Activated T-cell treated with anti-CD3 and anti-CD28 coated beads, Interleukin-2, amount 50 U/mL, for 24 hours (primary cell): Measurements from ENCODE around the gene NLRP6.

Experiments
- DNase-seq: peaks from one replicate; pipeline ENCODE4 v3.0.0-alpha.2; 2020
- H3K27ac Mint-ChIP-seq: 2 replicates; pipeline ENCODE4 v1.8.0; 2020; ENCODE audit warnings: mild to moderate bottlenecking, mixed read lengths
- H3K27me3 Mint-ChIP-seq: 2 replicates; pipeline ENCODE4 v1.8.0; 2020; ENCODE audit warnings: mixed read lengths
- H3K36me3 Mint-ChIP-seq: 2 replicates; pipeline ENCODE4 v1.8.0; 2020; ENCODE audit warnings: low read depth, mixed read lengths
- H3K4me1 Mint-ChIP-seq: 2 replicates; pipeline ENCODE4 v1.8.0; 2020; ENCODE audit warnings: low read depth, mixed read lengths
- H3K4me3 Mint-ChIP-seq: 2 replicates; pipeline ENCODE4 v1.8.0; 2020; ENCODE audit warnings: mild to moderate bottlenecking, moderate library complexity, mixed read lengths
- H3K9me3 Mint-ChIP-seq: 2 replicates; pipeline ENCODE4 v1.8.0; 2020; ENCODE audit warnings: mixed read lengths

The NLRP6 gene

DNA sequence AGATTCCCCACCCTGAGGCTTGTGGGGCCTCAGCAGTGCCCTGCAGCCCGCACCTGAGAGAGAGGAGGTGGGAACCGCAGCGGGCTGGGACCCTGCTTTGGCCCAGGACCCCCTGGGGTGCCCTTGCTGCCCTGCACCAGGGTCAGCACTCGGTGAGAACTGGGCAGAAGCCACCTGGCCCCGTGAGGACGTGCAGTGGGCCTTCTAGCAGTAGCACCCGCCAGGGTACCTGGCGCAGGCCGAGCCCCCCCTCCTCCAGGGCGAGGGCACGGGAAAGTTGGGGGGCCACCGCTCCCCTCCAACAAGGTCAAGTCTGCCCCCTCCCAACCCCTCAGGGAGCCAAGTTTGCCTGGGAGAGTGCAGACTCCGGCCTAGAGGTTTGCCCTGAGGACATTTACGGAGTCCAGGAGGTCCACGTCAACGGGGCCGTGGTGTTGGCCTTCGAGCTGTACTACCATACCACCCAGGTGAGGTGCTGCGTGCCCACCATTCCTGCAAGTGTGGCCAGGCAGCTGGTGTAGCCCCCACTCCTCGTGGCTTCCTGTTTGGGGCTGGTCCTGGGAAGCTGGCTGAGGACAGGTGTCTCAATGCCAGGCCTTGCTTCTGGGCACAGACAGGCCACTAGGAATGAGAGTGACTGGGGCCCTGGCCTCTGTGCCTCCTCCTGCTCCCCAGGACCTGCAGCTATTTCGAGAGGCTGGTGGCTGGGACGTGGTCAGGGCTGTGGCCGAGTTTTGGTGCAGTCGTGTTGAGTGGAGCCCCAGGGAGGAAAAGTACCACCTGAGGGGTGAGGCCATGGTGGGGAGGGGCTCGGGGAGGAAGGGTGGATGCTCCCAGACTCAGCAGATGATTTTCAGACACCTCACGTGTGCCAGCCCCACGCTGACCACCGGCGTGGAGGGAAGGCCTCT, 14.3 kb downstream of the NLRP6 start:
- DNase-seq: peak; percentile 31
- H3K4me3 Mint-ChIP-seq: no peak overlapping the region
- H3K4me1 Mint-ChIP-seq: peaks cover 19% of the 10 kb centered on the region
- H3K9me3 Mint-ChIP-seq: no peaks in the 10 kb centered on the region
- H3K27me3 Mint-ChIP-seq: peaks cover 5% of the 10 kb centered on the region
- H3K27ac Mint-ChIP-seq: no peak overlapping the region
- peaks cover 15% of the 10 kb centered on the region for H3K36me3 Mint-ChIP-seq

DNA sequence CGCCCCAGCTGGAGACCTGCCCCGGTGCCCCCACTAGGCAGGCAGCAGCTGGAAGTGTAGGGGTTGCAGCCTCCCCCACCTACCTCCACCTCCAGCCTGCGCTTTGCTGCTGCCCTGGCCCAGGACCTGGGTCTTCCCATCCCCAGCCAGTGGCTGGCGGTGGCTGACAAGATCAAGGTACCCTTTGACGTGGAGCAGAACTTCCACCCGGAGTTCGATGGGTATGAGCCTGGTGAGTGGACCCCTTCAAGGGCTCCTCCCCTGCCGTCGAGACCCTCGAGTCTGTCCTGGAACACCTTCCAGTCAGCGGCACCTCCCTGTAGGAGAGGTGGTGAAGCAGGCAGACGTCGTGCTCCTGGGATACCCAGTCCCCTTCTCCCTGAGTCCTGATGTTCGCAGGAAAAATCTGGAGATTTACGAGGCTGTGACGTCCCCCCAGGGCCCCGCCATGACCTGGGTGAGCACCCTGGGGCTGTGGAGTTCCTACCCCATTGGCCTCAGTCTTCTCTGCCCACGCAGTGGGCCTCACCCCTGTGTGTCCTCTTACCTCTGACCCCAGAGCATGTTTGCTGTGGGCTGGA, 15.2 kb downstream of the NLRP6 start:
- peak; percentile 27 for DNase-seq
- no peak overlapping the region for H3K4me3 Mint-ChIP-seq
- H3K9me3 Mint-ChIP-seq: no peaks in the 10 kb centered on the region
- H3K36me3 Mint-ChIP-seq: peaks cover 13% of the 10 kb centered on the region
- H3K27me3 Mint-ChIP-seq: no peaks in the 10 kb centered on the region
- peaks cover 13% of the 10 kb centered on the region for H3K4me1 Mint-ChIP-seq
- H3K27ac Mint-ChIP-seq: no peak overlapping the region

DNA sequence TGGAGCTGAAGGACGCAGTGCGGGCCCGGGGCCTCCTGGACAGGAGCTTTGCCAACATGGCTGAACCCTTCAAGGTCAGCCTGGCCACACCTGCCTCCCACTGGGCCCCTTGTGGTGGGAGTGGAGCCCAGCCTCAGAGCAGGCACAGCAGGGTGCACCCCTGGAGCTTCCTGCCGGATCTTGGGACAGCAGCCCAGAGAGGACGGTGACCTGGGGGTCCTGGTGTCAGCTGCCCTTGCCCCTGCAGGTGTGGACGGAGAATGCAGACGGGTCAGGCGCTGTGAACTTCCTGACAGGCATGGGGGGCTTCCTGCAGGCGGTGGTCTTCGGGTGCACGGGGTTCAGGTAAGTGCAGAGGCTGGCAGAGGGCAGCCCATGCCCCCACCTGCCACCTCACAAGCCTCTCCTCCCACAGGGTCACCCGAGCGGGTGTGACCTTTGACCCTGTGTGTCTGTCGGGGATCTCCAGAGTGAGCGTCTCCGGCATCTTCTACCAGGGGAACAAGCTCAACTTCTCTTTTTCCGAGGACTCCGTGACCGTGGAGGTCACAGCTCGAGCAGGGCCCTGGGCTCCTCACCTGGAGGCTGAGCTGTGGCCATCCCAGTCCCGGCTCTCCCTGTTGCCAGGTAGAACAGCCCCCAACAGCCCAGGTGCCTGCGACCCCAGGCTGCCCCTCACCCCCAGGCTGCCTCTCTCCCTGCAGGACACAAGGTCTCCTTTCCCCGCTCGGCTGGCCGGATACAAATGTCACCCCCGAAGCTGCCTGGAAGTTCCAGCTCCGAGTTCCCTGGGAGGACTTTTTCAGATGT, 15.8 kb downstream of the NLRP6 start:
- DNase-seq: peak; percentile 29
- Mint-ChIP-seq H3K4me3 (no peak overlapping the region), H3K36me3 (peaks cover 13% of the 10 kb centered on the region), H3K4me1 (peaks cover 12% of the 10 kb centered on the region), H3K27me3 (no peaks in the 10 kb centered on the region), H3K27ac (no peak overlapping the region), H3K9me3 (no peaks in the 10 kb centered on the region)

GRCh38 chr11:294780-295179, 16.6 kb downstream of the NLRP6 start:
- no peak for DNase-seq
- Mint-ChIP-seq H3K4me1 (peaks cover 9% of the 10 kb centered on the region), H3K36me3 (peaks cover 13% of the 10 kb centered on the region), H3K9me3 (no peaks in the 10 kb centered on the region), H3K4me3 (no peak overlapping the region), H3K27me3 (no peaks in the 10 kb centered on the region), H3K27ac (no peak overlapping the region)

DNA sequence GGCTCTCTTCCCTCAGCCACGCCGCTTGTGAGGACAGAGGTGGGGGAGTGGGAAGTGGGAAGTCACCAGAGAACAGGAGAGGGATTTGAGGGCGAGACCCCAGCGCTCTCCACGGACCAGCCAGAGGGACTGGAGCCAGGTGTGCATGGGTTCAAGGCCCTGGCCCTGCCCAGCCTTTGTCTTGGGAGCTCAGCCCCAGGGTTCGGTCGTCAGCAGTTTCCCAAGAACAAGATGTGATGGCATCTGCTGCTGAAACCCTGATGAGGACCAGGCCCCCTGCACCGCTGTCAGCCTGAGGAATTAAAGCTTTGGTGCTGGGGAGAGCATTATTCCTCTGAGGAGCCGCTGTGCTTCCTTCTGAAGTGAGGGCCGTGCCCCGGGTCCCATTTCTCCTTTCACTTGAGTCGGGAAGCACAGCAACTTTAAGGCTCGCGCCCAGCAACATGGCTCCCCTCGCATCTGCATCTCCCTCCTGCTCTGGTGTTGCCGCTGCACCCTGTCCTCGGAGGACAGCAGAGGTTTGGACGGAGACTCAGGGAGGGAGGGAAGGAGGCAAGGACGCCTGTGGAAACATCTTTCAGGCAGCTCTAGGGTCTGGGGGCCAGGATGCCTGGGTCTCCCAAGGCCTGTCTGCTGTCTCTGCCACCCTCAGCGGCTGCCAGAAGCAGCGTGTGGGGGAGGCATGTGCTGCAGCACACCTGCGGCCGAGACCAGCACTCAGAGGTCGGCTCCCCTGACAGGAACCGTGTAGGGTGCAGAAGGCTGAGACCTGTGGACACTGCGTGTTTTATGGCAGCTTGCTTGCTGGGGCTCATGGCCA, 17.4 kb downstream of the NLRP6 start:
- Mint-ChIP-seq H3K4me1 (peaks cover 6% of the 10 kb centered on the region), H3K27me3 (no peaks in the 10 kb centered on the region), H3K27ac (no peak overlapping the region), H3K36me3 (peaks cover 13% of the 10 kb centered on the region), H3K4me3 (no peak overlapping the region), H3K9me3 (no peaks in the 10 kb centered on the region)
- peak; percentile 26 for DNase-seq

DNA sequence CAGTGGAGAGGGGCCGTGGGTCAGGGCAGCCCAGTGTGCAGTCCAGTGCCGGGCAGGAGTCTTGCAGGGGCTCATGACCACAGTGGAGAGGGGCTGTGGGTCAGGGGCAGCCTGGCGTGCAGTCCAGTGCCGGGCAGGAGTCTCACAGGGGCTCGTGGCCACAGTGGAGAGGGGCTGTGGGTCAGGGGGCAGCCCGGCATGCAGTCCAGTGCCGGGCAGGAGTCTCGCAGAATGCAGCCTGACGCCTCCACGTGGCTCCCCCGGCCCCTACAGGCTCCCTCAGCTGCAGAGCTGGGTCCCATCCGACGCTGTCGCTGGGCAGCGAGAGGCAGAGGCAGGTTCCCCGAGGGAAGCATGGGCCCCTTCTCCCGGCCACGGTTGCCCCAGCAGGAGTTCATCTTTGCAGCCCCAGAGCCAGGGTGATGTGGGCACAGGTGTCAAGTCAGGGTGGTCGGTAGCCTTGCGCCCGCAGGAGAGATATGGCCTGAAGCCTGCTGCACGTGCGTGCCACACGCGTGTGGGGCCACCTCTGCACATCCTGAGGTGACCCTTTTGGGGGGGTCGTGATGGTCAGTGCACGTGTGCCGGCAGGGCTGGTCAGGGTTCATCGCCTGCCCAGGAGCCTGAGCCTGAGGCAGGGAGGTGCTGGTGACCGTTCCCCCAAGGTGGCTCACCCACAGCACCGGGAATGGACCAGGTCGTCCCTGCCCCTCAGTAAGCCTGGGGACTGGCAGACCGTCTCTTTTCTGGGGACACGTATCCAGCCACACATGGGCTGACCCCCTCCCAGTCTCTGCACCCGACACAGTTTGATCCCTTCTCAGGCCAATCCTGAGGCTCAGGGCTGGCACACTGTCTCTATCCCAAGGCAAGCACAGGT, 18.2 kb downstream of the NLRP6 start:
- peak; percentile 28 for DNase-seq
- Mint-ChIP-seq H3K36me3 (peaks cover 10% of the 10 kb centered on the region), H3K27ac (no peak overlapping the region), H3K4me3 (no peak overlapping the region), H3K9me3 (no peaks in the 10 kb centered on the region), H3K27me3 (no peaks in the 10 kb centered on the region), H3K4me1 (peaks cover 6% of the 10 kb centered on the region)

- no peak overlapping the region for H3K27ac Mint-ChIP-seq
- H3K9me3 Mint-ChIP-seq: no peaks in the 10 kb centered on the region
- H3K4me1 Mint-ChIP-seq: peaks cover 6% of the 10 kb centered on the region
- no peak overlapping the region for H3K4me3 Mint-ChIP-seq
- H3K36me3 Mint-ChIP-seq: peaks cover 8% of the 10 kb centered on the region
- DNase-seq: peak; percentile 32
- H3K27me3 Mint-ChIP-seq: no peaks in the 10 kb centered on the region
Observed at GRCh38 chr11:297051-297585, 18.9 kb downstream of the NLRP6 start.

DNA sequence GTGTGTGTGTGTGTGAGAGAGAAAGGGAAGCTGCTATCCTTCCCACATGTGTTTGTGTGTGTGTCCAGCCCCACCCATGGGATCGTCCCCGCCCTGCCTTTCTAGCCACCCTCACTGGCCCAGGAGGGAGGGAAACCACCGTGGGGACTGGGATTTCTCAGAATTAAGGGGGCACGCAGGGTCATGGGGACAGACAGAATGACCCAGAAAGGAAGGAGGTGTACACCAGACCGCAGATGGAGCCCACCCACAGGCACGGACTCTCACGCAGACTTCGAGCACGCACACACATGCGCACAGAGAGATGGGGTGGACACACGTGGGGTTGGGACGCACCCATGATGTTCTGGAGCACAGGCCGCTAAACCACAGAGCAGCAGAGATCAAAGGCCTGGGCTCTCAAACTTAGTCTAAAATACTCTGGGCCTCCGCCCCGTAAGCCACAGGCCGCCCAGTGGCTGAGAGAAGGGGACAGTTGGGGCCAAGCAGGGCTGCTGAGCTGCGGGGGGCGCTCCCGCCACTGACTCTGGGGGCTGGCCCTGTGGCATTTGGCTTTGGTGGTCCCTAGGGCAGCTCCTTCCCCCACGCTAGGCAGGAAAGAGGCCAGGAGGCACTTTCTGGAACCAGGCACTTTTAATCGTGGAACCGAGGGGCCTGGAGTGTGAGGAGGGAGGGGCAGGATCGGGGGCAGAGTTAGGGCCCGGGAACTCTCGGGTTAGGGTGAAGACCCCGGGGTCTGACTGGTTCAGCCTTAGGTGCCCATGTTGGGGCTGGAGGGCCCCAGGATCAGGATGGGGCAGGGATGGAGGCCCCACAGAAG, 19.6 kb downstream of the NLRP6 start:
- no peaks in the 10 kb centered on the region for H3K27me3 Mint-ChIP-seq
- peaks cover 9% of the 10 kb centered on the region for H3K4me1 Mint-ChIP-seq
- H3K36me3 Mint-ChIP-seq: peaks cover 8% of the 10 kb centered on the region
- H3K4me3 Mint-ChIP-seq: no peak overlapping the region
- peak; percentile 42 for DNase-seq
- H3K27ac Mint-ChIP-seq: no peak overlapping the region
- H3K9me3 Mint-ChIP-seq: no peaks in the 10 kb centered on the region

- no peaks in the 10 kb centered on the region for H3K9me3 Mint-ChIP-seq
- H3K4me3 Mint-ChIP-seq: no peak overlapping the region
- H3K36me3 Mint-ChIP-seq: peaks cover 4% of the 10 kb centered on the region
- peaks cover 15% of the 10 kb centered on the region for H3K4me1 Mint-ChIP-seq
- DNase-seq: peak; percentile 32
- H3K27me3 Mint-ChIP-seq: no peaks in the 10 kb centered on the region
- H3K27ac Mint-ChIP-seq: no peak overlapping the region
Observed at GRCh38 chr11:298406-299065, 20.3 kb downstream of the NLRP6 start.

GRCh38 chr11:299081-299891, 21.1 kb downstream of the NLRP6 start, which contains the start of gene IFITM5:
Gene IFITM5, minus strand, starts transcription at chr11:299526. Its CDS starts 36 bp downstream, at chr11:299490.
- Mint-ChIP-seq H3K36me3 (peaks cover 3% of the 10 kb centered on the region), H3K27me3 (no peaks in the 10 kb centered on the region), H3K4me1 (peaks cover 20% of the 10 kb centered on the region), H3K4me3 (no peak within 1 kb of the TSS), H3K9me3 (no peaks in the 10 kb centered on the region), H3K27ac (no peak within 1 kb of the TSS)
- no peak for DNase-seq

DNA sequence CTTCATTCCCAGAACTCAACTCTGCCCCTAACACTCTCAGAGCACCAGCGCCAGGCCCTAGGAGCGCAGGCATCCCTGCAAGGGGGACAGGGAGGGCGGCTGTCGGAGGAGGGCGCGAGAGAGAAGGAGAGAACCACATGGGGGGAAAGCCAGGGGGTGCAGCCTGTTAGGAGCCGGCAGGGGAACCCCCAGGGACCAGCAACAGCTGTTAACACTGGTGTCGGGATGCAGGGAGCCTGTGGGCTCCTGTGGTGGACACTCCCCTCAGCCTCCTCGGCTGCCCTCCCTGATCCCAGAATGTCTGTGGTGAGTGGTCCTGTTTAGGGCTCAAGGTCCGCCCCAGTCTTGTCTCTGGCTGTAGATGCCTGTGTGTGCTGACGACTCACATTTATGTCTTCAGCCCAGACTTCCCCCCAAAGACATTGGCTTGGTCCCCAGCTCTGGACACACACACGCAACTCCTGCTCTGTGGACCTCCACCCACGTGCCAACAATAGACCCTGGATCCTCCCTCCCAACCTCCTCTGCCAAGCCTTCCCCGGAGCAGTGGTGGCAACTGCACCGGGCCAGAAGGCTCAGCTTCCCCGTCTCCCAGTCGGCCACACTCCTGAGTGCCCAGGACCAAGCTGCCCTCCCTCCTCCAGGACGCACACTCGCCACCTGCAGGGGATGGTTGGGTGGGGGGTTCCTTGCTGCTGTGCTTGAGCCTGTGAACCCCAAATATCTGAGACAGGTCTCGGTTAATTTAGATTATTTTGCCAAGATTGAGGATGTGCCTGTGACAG, 21.9 kb downstream of the NLRP6 start:
- no peak for DNase-seq
- Mint-ChIP-seq H3K9me3 (no peaks in the 10 kb centered on the region), H3K4me1 (peaks cover 25% of the 10 kb centered on the region), H3K36me3 (no peaks in the 10 kb centered on the region), H3K4me3 (no peak overlapping the region), H3K27me3 (no peaks in the 10 kb centered on the region), H3K27ac (no peak overlapping the region)
